Left renal pelvis (tissue), 4 donors: ENCODE results near the gene SPTLC2. TPM values are rescaled to one million over a fixed set of nuclear protein-coding genes. Genes with fewer than 3 reads are reported as not detected.

Experiments used
- DNase-seq, 4 donors: peaks; one replicate each; pipeline ENCODE4 v3.0.0-alpha.2; 2013; ENCODE audit warnings: low read depth in 4 of 4, low spot score in 3 of 4
- polyA plus RNA-seq, 4 donors: library from polyadenylated mRNA; unstranded; fragments of 120-200 nt; gene quantifications; one replicate each; pipeline ENCODE4 v1.2.1, GENCODE V29; 2013; ENCODE audit not compliant: insufficient read length in 4 of 4

Gene SPTLC2
- polyA plus RNA-seq, 4 donors = 35.2 to 72.9 (median 69.2) TPM

DNA sequence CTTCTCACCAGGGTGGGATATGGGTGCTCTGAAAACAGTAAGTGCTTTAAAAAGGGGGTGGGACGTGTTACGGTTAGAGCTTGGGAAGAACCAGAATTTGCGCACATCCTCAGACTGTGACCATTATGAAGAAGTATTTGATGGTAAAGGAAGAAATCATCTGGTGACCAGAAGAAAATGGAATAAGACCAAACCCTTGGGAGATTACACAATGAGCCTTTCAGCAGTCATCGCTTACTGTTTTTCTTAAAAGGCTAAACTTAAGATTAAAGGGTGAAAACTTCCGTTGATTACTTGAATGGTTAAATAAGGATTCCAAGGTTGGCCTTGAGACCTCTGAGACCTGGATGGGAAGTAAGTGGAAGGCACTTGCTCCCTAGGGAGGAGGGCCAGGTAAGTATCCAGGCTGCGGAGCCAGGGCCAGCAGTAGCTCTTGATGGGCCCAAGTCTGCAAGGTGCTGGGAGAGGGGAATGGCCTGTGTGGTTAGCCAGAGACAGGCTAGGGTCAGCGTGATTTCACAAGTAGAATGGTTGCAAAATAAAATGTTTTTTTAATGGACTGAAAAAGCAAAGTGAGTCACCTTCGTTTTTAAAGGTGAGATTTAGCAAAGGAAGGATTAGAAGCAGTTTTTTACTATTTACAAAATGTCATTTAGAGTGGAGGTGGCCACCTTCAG, 104.8 kb downstream of the SPTLC2 start:
- no peak for DNase-seq

DNA sequence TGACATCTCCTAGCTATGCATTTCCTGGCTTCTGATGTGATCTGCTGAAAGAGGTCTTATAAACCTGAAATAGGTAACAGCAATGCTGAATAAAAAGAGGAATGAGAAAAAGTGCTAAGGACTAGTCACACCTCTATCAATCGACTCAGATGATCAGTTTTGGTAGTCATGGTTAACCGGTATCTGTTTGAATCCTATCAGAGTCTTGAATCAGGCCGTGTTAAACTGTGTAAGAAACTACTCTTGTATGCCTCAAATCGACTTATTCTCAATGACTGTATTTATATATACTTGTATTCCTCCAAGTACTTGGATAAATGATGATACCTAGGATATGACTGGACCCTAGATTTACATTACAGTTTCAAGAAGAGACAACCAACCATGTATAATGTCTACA, 107.1 kb downstream of the SPTLC2 start:
- DNase-seq = no peak

DNA sequence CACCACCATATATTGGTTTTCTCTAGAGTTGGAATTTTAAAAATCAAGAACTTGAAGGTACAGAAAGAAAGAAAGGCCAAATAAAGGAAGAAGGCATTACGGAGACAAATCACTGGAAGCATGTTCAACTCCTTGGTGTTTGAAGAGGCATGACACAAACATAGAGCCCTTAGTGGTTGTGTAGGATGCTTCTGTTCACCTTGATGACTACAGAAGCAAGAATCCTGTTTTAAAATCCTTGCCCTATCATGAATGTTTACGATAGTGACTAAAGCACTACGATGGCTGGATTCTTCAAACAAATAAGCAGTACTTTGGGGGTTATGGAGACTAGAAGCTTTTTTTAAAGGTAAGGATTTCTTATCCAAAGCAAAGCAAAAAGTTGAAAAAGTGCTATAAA, 107.6 kb downstream of the SPTLC2 start:
- DNase-seq = no peak

DNA sequence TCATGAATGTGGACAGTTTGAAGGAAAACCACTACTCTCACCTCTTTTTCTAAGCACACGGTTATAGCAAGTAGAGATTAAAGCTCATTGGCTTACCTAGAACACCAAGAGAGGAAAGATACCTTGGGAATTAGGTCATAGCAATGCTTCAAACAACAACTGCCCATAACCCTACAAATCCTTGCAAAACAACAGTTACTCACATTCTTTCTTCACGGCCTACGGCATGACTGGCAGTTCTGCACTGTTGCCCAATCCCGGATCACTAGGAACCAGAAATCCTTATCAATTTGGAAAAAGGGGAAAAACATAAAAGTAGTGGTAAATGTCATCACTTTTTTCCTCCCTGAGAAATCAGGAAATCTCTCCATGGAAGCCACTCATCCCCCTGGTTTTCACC, 108.2 kb downstream of the SPTLC2 start:
- DNase-seq = no peak

DNA sequence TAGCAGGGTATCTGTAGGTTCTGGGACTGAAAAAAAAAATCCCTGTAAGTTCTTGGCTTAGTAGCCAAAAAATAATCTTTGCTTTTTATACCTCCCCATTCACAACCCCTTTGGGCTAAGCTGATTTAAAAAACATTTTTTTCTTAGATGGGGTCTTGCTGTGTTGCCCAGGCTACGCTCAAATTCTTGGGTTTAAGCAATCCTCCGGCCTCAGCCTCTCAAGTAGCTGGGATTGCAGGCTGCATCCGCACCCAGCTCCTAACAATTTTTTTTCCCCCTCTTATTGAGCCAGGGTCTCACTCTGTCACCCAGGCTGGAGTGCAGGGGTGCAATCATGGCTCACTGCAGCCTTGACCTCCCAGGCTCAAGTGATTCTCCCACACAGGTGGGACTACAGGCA, 108.7 kb downstream of the SPTLC2 start:
- DNase-seq = no peak

DNA sequence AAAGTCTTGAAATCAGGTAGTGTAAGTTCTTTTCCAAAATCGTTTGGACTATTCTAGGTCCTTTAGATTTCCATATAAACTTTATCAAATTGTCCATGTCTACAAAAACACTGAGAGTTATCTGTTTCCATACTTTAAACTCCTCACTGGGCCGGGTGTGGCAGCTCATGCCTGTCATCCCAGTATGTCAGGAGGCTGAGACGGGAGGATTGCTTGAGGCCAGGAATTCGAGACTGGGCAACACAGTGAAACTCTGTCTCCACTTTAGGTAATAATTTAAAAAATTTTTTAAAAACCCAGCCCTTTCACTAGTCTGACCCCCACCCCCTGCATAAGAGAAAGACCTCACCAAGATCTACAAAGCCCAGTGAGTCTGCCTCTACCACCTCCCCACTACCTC, 111.4 kb downstream of the SPTLC2 start:
- DNase-seq = no peak

DNA sequence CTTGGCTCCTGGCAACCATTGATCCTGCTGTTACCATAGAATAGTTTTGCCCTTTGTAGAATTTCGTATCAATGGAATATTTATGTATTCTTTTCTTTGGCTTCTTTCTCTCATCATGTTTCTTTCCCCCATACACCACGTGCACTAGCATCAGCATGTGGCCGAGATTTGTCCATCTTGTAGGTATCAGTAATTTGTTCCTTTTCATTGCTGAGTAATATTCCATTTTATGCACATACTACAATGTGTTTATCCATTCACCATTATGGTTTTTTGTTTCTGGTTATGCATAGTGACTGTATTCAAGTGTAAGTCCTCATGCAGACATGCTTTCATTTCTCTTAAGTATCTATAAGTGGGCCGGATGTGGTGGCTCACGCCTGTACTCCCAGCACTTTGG, 113.3 kb downstream of the SPTLC2 start:
- DNase-seq = no peak

DNA sequence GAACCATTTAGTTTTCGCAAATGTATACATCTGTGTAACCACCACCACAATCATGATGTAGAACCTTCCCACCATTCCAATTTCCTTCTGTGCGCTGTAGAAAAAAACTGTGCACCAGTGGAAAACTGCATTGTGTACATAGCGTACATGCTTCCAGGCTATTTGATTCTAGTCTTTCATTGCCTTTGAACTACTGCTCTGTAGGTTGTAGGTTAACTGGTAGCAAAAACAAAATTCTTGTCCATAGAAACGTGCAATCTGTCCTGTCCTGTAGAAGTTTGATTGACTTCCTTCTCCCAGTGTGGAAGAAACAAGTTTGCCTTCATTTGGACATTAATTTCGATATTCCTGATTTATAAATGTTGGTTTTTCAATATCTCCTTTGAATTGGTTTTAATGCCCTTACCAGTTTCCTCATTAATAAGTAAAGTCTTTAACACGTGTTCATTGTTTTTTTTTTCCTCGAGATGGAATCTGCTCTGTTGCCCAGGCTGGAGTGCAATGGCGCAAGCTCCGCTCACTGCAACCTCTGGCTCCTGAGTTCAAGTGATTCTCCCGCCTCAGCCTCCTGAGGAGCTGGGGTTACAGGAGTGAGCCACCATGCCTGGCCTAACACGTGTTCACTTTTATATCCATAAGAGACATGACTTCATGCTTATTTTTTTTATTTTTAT, 114.2 kb downstream of the SPTLC2 start:
- no peak for DNase-seq

DNA sequence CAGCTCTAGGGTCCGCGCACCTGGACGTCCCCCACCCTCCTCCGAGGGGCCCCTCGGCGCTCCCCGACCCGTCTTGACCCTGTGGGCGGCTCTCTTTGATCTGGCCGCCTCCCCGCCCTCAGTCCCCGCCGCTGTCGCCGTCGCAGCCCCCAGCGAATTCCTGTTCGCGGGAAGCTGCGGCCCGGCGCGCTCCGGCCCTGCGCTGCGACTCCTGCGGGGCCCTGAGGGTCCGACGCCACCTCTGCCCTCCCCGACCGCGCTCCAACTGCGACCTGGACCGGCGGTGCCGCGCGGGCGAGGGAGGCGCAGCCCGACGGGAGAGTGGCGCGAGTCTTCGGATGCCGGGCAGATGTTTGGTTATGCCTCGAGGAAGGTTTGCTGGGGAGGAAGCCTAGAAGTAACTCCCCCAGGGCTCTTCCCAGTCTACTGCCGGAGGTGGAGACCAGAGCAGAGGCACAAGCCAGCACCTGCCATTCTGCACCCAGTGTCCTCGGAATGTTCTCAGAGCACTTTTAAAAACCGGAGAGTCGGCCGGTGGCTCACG, 117.4 kb downstream of the SPTLC2 start:
- no peak for DNase-seq

DNA sequence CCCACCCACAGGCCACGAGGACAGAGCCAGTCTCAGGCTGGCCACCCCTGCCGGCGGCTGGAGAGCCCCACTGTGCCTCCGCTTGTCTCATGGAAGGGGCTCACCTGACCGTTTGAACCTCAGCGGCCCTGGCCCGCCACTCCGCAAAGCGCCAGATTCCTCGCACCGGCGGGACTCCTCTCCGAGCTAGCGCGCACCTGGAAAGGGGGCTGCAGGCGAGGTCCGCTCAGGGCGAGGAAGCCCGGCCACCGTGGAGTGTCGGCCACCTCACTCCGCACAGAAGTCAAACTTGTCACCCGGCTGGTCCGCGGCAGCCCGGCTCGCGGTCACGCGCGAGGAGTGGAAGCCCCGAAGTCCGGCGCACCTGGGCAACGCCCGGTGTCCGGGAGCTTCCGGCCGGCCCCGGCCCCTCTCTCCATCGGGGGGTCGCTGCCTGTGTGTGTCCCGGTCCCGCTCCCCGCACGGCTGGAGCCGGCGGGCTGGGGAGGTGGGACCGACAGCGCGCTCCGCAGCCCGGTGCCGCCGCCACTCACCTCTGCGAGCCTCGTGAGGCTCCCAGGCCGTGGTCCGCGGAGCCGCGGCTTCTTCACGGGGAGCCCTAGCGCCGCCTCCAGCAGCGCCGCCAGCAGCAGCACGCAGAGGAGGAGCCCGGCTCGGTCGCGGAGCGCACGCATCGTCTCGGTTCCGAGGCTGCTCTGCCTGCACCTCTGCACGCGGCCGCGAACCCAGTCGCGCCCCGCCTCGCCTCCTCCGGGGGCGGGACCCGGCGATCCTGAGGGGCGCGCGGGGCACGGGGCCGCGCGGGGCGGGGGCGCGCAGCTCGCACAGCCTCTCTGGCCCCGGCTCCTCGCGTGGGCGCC, 118.1 kb downstream of the SPTLC2 start, which contains the start of gene ISM2:
Gene ISM2, minus strand, starts transcription at position 697 of the 860 bp plus-strand sequence. Its CDS starts 23 bp downstream, at position 674.
- DNase-seq = no peak

DNA sequence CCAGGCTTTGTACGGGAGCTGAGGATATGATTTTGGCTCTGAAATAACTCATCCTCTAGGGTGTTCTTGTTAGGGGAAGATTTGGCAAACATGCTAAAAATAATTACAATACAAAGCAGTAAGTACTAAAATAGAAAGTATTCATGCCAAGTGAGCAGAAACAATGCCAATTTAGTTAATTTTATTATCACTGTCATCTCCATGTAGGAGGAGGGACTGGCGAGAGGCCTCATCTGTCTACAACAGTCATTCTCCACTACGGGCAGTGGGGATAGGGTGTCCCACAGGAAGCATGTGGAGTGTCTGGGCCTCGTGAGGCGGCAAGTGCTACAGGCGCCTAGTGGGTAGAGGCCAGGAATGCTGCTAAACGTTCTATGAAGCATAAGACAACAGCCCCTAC, 121.1 kb downstream of the SPTLC2 start:
- no peak for DNase-seq

DNA sequence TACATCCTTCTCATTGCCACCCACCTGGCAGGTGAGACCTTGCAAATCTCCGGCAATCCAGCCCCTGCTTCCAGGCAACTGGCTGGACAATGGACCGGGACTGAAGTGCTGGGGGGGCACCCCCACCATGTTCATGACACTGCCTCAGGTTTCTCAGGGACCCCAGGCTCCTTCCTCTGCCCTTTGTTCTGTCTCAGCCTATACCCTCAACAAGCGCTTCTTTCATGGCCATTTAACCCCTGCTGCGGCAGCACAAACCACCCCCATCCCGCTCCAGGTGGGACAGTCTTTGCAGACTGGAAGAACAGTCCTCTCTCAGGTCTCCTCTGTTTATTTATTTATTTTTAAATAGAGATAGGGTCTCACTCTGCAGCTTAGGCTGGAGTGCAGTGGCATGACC, 125.4 kb downstream of the SPTLC2 start:
- no peak for DNase-seq

DNA sequence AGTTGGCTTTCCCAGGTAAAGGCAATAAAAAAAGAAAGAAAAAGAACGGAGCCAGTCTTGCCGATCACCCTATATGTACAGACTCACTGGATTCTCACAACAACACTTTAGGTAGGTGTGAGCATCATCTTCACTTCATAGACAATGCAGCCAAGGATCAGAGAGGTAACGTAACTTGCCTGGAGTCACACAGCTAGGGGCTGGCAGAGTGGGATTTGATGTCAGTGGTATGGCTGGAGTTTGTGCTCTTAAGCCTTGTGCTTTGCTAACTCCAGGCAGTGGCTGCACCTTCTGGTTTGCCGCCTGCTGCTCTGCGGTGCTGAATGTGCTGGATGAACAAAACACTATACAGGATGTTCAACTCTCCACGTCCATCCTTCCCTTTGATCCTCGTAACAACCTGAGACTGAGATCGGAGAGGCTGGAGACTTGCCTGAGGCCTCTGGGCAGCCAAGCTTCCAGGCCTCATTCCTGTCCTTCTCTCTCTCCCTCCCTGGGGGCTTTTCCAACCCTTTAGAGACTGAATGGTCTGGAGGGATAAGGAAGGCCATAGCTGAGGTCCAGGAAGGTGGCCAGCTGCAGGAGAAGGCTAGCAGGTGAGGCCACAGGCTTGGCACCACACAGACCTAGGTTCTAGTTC, 126.0 kb downstream of the SPTLC2 start:
- DNase-seq = no peak

DNA sequence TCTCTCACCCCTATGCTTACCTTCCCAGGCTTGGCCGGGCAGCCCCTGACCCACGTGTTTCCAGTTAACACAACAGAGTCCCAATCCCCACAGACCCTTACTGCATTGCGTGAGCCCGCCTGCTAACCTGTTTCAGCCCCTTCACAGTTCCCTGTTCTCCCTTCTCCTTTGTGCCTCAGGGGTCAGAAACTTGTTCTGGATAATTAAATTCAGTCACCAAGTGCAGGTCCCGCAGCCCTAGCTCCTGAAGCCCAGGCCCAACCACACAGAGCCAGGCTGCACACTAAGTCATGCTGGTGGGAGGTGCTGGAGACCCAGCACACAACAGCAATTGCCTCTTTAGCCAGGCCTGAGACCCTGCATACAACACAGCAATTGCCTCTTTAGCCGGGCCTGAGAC, 127.4 kb downstream of the SPTLC2 start:
- DNase-seq = no peak

DNA sequence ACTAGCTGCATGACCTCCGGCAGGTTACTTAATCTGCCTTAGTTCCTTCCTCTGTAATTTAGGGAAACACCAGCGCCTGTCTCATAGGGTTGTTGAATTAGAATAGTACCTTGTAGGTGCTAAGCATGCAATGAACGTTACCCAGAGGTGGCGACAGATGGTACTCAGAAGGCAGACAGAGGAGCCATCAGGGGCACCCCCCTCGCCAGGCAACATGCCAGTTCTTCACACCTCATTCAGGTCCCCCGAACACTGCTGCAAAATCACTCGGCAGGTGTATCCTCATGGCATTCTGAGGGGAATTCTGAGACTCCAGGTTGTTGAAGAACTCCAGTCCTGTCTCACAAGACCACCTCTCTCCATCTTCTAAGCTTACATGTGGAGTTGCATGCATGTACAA, 127.9 kb downstream of the SPTLC2 start:
- DNase-seq = no peak

DNA sequence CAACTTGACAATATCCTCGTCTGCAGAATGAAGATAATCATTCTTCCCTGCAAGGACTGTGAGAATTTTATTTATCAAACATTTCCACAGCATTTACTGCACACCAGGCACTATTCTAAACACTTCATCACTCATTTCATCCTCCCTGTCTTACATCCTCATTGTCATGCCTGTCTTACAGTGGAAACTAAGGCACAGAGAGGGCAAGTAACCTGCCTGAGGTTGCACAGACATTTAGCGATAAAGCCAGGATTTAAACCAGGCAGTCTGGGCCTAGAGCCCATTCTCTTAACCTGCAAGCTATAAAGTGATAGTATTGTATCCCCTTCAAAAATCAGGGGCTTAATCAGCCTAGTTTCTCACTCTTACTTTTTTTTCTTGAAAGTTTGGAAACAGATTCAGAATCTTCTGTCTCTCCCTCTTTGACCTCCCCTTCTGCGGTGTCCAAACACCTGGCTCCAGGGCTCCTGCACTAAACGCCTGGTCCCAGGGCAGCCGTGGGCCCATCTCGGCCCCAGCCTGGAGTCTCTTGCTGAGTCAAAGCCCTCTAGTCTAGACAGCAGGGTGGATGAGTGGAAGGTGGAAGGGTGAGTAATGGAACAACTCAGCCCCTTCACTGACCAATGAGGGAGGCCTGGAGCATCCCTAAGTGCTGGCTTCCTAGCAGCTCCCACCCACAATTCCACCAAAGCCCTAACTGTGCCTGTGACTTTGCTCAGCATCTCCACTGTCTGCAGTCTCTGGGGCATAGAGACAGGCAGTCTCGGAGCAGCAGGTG, 130.3 kb downstream of the SPTLC2 start:
- DNase-seq = no peak

DNA sequence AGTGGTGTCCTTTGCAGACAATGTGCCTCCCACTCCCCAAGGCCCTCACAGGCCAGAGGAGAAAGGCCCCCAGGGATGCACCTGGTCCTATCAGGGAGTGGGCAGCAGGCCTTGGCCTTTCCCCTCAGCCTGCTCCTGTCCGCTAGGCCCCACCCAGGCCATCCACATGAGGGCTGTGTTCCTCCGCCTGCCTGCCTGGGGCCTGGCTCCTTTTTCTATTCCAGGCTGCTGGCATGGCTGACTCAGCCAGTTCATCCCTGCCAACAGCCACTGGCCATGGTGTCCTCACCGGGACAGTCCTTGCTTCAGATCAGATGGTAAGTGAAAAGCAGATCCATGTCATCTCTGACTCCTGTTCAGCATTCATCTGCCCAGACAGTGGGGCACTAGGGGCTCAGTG, 131.2 kb downstream of the SPTLC2 start:
- DNase-seq = no peak

DNA sequence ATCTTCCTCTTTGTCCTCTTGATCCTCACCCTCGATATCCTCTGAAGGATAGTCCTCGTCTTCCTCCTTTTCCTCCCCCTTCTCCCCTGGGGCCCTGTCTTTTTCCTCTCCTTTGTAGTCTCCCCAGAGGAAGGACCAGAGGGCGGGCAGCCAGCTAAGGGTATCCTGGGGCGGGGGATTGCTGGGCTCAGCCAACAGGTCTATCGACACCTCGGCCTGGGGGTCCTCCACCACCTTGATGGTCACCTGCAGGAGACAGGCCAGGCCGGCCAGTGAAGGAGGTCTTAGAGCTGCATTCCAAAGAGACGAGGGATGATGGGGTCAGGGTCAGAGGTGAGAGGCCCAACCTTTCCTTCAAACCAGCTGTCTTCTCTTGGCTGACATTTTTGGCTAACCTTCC, 134.0 kb downstream of the SPTLC2 start:
- no peak for DNase-seq

DNA sequence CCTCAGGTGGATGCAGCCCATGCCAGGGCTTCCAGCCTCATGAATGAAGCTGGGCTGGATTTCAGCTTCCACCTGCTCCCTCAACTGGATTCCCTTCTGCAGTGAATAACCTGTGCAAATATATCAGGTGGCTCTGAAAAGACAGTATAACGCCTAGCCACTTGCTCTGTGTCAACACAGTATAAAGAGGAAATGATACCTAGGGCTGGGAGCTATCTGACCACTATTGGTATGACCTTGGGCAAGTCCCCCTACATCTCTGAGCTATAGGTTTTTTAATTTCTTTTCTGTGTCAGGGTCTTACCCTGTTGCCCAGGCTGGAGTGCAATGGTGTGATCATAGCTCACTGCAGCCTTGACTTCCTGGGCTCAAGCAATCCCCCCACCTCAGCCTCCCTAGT, 137.6 kb downstream of the SPTLC2 start:
- DNase-seq = no peak

DNA sequence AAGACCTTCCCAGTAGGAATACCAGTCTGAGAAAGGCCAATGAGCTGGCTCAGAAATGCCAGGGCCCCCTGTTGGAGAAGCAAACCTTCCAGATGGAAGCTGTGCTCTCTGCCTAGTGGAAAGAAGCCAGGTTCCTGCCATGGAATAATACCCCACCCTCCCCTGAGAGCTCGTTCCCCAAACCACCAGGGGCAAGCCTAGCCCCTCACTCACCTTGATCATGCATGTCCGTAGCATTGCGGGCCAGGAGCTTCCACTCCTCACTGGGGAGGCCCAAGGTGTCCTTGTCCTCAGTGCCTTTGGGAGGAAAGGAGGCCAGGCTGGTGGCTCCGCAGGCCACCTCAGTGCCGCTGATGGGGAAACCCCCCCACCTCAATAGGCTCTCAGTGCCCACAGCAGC, 138.4 kb downstream of the SPTLC2 start:
- DNase-seq = no peak
